GM10847 (cell line): ENCODE measurements around the gene BABAM1.
A peak's percentile ranks its signal among the peaks of the same experiment; 100 is the strongest.

ENCODE experiments used
- POLR2A ChIP-seq: IDR thresholded peaks from 2 replicates; pipeline ENCODE4 v1.6.1; 2011; ENCODE audit not compliant: insufficient read length; ENCODE audit errors: extremely low read depth

BABAM1 gene

DNA sequence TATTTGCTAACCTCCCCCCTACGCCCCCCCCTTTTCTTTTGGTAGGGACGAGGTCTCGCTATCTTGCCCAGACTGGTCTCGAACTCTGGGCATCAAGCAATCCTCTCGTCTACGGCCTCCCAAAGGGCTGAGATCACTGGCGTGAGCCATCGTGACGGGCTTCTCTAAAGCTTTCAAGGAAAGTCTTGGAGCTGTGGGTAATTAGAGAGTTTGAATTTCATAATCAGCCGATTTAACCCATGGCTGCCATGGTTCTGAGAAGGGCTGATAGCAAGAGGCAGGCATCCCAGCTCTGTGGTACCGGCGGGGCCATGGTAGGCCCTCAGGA lies 36.7 kb downstream of the BABAM1 start:
- no peak for TF ChIP-seq POLR2A

DNA sequence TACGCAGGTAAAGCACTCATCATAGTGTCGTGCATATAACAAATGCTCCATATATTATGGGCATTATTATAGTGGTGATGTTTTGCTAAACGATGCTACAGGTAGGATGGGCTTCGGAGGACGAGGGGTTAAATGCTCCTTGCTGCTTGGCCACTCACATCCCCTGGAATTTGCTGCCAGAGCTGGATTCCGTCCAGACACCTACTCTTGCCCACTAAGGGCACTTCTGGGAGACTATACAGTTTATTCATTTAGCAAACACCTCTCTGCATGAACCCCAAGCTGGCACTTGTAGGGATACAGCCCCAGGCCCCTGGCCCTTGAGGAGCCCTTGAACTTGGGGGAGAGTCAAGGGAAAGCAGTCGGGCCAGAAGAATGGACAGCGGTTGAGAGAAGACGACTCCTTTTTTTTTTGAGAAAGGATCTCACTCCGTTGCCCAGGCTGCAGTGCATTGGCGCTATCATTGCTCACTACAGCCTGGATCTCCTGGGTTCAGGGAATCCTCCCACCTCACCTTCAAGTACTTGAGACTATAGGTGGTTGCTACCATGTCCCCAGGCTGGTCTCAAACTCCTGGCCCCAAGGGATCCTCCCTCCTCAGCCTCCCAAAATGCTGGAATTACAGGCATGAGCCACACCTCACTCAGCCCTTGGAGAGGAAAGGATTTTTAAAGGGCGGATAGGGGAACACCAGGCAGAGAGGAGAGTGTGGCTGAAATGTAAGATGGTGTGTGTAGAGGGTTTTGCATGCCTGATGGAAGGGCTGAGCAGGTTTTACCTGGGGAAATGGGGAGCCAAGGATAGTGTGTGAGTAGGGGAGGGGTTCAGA lies 37.4 kb downstream of the BABAM1 start:
- no peak for TF ChIP-seq POLR2A

DNA sequence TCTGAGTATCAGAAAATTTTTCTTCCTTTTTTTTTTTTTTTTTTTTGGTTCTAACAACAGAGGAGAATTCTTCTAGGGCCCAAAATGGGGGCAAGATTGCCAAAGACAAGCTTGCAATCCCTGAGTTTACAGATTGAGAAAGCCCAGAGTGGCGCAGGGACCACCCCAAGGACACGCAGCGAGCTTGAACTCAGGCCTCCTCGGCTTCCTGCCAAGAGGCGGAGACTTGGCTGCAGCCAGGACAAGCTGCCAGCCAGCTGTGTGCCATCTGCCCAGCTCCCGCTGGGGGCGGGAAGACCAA lies 37.9 kb downstream of the BABAM1 start:
- no peak for TF ChIP-seq POLR2A

DNA sequence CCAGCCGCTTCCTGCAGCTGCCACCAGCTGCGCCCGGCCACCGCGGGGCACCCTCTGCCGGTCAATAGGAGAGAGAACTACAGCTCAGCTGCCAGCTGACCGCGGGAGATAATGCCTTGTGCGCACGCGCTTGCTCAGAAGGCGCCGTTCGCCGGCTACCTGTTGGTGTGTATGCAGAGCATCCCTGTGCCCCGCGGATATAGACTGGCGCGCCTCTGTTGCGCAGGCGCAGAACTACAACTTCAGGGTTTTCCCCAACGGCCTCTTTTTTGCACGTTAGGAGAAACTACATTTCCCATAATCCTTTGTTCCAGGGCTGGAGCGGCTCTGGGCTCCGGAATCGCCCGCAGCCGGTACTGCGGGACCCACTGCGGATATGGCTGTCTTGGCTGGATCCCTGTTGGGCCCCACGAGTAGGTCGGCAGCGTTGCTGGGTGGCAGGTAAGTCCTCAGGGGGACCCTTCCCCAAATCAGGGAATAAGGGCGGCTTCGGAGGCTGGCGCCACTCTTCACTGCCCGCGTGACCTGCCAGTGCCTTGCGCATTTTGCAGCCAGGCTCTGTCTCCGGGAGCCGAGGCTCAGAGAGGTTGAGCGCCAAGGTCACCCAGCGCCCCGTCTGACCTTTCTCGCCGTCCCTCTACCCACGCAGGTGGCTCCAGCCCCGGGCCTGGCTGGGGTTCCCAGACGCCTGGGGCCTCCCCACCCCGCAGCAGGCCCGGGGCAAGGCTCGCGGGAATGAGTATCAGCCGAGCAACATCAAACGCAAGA lies 38.5 kb downstream of the BABAM1 start, which contains the start of gene MRPL34:
Gene MRPL34 (plus strand): TSS at position 356 of the 768 bp plus-strand sequence. CDS start 21 bp downstream, at position 377.
- TF ChIP-seq POLR2A = peak; percentile 51

DNA sequence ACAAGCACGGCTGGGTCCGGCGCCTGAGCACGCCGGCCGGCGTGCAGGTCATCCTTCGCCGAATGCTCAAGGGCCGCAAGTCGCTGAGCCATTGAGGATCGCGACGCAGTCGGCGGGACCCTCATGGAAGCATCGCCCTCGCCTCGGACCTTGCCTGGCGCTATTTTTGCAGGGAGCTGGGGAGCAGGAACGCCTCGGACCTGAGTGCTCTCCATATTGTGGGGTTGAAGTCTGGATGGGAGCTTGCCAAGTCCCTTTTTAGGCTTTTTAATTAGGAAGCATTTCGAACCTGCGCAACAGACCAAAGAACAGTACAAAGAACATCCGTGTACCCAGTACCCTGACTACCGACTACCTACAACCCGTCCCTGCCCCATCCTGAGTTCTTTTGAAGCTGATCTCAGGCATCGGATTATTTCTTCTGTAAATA lies 39.1 kb downstream of the BABAM1 start:
- TF ChIP-seq POLR2A = no peak

DNA sequence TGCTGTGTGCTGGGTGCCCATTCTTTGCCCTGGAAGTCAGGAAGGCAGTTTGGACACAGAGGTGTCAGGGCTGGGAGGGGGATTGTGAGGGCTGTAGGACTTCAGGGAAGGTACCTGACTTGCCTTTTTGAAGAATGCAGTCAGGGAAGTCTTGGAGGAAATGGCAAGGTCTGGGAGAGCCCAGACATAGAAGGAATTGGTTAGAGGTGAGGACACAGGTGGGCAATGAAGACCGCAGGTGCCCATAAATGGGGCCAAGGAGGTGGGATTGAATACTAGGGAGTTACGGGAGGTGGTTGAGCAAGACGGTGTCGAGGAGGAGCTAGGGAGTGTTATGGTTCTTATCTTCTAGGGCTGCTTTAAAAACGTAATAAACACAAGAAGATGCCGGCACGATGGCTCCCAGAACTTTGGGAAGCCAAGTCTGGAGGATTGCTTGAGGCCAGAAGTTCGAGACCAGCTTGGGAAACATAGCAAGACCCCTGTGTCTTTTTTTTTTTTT lies 40.7 kb downstream of the BABAM1 start:
- TF ChIP-seq POLR2A = no peak

DNA sequence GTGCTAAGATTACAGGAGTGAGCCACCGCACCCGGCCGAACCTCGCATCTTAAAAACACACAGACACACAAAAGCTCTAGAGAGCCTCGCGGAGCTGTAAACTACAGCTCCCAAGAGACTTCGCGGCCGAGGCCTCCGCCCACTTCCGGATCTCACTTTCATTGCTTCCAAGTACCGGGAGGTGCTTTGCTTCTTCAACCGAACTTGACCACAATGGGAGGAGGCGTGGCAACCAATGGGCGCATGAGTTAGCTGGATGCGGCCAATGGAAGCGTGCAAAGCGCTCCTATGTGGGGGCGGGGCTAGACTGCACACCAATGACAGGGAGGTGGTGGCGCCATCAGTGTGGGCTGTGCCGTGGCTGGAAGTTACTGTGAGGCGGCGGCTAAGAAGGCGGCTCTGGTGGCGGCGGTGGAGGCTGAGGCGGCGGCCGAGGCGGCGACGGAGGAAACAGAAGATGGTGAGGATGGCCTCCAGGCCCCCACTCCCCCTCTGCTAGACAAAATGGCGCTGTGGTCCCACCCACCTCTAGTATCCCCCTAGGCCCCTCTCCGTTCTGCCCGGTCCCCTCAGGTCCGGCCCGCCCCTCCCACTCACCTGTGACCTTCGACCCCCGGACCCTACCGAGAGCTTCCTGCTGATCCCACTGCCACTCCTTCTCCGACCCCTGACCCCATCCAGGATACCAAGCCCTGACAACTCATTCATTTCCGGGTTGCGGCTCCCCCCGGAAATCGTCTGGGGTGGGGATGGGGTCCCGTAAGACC lies 42.1 kb downstream of the BABAM1 start, which contains the start of gene DDA1:
Gene DDA1 (plus strand): TSS at position 366 of the 767 bp plus-strand sequence. CDS start 92 bp downstream, at position 458.
- TF ChIP-seq POLR2A = peak; percentile 48

DNA sequence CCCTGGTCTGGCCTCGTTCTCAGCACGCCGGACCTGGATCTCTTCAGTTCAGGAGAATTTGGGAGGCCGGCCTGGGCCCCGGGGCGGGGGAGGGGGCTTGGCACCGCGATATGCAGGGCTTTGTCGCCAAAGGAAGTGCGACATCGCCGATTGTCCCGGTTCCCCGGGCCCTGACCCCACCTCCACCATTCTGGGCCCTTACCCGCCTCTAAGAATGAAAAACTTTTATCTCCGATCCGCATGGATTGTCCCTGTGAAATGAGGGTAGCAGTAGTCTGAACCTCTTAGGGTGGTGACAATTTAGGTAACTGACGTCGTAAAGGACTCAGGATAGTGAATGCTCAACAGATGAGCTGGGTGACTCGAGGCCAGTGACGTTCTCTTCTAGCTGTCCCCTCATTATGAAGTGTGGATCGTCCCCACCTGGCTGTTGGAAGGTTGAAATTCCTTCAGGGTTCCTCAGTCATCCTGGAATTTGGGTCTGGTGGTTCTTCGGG lies 42.8 kb downstream of the BABAM1 start:
- TF ChIP-seq POLR2A = no peak

DNA sequence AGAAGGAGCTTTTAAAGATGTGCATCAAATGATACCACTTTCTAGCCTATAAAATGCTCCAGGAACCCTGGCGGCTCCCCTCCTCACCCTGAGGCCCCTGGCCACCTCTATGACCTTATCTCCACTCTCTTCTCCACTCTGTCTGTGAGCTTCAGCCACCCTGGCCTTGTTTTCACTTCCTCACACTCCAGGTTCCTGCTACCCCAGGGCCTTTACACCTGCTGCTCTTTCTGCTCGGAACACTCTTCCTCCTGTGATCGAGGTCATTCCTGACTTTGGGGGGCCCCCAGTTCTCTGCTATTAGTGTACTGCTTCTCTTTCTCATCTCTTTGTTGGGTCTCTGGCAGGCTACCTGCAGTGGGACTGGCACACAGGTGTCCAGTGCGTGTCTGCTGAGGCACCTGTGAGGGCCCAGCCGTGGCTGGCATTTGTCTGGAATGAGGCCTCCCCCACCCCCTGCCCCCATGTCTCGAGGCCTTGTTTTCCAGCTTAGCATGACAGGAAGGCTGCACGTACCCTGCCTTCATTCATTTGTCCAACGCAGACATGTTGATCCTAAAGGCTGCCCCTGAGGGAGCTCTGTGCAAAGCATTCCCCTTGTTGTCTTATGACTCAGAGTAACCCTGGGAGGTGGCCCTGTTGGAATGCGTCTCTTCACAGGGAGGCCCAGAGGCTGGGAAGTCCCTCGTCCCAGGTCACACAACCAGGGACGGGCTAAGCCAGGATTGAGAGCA lies 44.4 kb downstream of the BABAM1 start:
- no peak for TF ChIP-seq POLR2A

DNA sequence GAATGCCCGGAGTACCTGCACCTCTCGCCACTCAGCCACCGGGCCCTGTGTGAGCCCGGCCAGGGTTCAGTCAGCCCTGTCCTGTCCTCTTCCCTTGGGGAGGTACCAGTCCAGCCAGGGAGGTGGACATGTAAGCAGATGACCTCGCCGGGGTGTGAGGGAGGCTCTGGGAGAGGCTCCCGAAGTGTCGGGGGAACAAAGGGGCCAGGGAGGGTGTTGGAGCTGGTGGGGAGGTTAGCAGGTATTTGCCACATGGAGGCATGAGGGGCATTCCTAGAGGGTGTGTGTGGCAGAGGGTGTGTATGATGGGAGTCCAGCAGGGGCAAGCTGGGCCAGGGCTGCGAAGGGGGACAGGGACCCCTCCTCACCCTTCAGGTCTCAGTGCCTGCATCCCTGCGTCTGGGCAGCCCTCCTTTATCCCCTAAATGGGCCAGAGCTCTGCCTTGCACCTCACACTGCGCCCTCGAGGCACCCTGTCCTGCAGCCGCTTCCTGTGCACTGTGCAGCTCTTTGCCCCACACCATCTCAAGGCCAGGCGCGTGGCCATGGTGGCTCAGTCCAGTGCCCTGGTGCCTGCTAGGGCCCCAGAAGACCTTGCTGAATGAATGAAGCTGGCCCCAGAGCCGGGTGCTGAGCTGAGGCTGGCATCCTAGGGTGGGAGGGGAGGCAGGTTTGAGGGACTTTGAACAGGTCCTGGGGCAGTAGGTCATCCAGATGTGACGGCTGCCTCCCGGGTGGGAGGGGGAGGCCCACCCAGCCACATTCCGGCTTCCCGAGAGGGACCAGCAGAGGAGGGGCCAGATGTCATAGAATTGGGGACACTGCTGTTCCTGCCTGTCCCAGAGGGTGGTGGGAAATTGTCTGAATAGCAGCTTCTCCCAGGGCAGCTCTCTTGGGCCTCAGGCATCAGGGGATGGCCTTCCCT lies 45.2 kb downstream of the BABAM1 start:
- TF ChIP-seq POLR2A = no peak

DNA sequence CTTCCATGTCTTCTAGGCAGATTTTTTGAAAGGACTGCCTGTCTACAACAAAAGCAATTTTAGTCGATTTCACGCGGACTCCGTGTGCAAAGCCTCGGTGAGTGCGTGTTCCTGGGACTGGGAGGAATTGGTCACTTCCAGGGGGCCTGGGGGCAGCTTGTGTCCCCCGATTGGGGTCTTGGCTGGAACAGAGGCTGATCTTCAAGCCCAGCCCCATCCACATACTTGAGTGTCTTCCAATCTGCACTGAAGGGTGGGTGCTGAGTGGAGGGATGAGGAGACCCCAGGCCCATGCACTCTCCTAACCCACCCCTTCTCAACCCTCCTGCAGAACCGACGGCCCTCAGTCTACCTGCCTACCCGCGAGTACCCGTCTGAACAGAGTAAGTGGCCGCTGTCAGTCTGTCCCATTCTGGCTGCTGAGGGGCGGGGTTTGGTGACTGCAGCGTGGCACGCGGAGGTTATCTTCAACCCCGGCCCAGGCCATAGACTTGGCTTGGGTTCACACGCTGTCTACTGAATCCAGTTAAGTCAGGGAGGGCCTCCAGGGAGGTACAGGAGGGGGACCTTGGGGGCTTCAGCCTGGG lies 46.9 kb downstream of the BABAM1 start:
- TF ChIP-seq POLR2A = no peak

DNA sequence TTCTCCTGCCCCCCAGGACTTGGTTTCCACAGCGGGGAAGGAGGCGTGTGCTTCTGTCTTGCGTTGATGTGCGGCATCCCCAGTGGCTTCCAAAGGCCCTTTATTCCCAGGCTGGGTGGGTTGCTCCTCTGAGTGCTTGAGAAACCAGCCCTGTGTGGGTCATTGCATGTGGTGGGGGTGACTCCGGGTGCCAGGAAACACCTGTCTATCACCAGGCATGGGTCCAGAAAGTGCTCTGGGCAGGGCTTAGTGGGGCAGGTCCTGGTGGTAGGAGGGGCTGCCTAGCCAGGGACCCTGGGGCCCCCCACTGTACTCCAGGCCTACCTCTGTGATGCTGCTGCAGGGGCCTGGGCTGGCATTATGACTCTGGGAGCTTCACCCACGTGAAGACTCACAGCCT lies 51.7 kb downstream of the BABAM1 start:
- no peak for TF ChIP-seq POLR2A

DNA sequence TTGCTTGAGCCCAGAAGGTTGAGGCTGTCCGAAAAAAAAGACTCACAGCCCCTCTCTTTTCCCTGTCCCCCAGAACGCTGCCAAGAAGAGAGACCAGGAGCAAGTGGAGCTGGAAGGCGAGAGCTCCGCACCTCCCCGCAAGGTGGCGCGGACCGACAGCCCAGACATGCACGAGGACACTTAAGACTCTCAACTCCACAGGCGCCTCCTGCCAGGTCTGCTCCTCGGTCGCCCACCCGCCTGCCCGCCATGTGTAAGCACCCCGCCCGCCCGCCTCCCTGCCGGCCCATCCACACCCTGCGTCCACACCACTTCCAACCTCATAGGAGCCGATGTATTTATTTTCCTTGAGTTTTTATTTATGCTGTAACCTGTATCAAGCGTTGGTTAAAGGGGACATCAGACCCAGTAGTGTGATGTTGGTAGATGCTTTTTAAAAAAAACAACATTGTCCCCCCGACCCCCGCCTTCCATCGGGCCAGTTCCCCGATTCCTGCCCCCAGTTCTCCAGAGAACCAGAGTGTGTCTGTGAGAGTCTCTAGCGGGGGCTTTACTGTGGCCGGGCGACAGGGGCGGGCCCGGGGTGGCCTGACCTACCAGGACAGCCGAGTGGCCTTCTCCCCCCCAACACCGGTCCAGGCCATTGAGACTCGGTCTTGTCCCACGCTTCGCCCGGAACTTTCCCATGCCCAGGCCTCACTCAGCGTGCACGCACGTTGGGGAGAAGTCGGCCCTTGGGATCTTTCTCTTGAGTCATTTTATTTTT lies 52.4 kb downstream of the BABAM1 start:
- no peak for TF ChIP-seq POLR2A

DNA sequence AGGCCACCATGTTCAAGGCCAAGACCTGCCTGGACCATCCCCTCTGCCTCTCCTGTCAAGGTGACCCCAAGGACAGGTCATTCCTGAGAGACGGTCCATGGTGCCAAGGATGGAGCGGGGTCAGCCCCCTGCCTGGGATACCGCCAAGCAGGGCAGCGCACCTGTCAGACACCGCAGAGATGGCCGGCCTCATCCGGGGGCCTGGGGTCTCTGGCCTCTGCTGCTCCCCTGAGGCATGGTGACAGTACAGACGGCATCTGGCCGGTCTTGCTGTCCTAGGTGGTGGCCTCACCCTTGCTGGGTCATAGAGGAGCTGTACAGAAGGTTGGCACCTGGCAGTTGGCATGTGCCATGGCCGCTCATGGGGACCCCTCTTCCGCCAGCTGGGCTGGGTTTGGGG lies 53.2 kb downstream of the BABAM1 start:
- TF ChIP-seq POLR2A = no peak
